HG02970 (cell line): ENCODE measurements around the gene RAMP1.
"Not testable (repeated sequence)": the region's sequence is repeated elsewhere in the genome, so short reads cannot be mapped to it uniquely, and the experiment has no call there.

Source experiments
- ATAC-seq: cut with Tn5 transposase; IDR thresholded peaks from one replicate; pipeline ENCODE4 v1.9.1; 2021; ENCODE audit warnings: mild to moderate bottlenecking, moderate library complexity, moderate number of reproducible peaks; ENCODE audit not compliant: unreplicated experiment, low FRiP score

RAMP1 gene

DNA sequence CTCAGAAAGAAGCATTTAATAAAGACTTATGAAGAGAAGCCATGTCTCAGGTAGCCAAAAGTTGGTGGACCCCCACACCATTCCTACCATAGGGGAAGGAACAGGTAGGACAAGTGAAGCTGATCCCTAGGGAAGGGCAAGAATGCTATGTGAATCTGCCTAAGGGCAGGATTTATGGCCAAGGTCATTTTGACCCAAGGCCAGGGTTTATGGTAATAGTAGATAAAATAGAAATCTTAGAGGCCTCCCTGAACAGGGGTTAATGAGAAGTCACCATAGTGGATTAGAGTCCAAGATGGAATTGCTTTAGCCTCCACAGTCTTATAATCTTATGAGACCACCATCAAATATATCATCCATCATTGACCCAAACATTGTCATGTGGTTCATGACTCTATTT, 81.4 kb downstream of the RAMP1 start:
- ATAC-seq, result no peak

DNA sequence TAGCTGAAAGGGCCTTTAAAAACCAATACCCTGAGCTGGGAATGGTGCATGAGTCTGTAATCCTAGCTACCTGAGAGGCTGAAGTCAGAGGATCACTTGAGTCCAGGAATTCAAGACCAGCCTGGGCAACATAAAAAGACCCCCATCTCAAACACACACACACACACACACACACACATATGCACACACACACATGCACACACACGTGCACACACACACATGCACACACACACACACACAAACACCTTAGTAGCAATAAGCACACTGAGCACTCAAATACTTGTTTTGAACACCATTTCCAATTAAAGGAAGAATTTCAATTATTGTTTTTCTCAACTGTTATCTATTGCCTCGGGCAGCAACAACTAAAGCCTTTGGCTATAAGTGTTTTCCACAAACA, 81.8 kb downstream of the RAMP1 start:
- ATAC-seq, result no peak

DNA sequence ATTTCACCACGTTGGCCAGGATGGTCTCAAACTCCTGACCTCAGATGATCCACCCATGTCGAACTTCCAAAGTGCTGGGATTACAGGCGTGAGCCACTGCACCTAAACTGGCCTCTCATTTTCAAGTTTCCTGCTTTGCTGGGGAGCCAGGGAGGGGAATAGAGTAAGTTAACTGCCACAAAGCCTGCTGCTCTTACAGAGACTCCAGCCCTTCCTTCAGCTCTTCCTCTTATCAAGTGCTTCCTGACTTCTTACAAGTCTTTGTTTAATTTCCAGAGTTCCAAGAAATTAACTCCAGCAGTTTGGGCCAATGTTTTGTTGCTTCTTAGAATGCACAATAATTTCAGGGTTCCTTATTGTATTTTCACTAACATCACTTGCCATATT, 83.1 kb downstream of the RAMP1 start:
- ATAC-seq, result no peak

GRCh38 chr2:237943395-237944094, 84.1 kb downstream of the RAMP1 start:
- ATAC-seq, result no peak

DNA sequence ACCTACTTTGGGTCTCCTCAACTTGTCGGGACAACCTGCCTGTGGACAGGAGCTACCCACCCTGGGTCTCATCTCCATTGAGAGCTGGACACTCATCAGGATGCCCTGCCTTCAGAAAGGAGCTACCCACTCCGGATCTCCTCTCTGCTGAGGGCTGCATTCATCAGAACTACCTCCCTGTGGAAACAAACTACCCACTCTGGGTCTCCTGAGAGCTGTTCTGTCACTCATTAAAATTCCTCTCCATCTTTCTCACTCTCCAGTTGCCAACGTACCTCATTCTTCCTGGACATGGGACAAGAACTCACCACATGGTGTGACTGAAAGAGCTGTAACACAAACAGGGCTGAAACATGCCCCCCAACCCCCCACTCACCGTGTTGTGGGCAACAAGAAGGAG, 84.9 kb downstream of the RAMP1 start:
- ATAC-seq, result no peak

DNA sequence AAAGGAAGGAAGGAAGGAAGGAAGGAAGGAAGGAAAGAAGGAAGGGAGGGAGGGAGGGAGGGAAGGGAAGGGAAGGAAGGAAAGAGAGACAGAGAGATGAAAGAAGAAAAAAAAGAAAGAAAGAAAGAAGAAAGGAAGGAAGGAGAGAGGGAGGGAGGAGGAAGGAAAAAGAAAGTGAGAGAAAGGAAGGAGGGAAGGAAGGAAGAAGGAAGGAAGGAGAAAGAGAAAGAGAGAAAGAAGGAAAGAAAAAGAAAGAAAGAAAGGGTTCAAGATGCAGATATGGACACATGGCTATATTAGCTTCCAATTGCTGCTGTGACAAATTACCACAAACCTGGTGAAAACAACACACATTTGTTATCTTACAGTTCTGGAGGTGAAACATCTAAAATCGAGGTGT, 87.0 kb downstream of the RAMP1 start:
- no peak for ATAC-seq

DNA sequence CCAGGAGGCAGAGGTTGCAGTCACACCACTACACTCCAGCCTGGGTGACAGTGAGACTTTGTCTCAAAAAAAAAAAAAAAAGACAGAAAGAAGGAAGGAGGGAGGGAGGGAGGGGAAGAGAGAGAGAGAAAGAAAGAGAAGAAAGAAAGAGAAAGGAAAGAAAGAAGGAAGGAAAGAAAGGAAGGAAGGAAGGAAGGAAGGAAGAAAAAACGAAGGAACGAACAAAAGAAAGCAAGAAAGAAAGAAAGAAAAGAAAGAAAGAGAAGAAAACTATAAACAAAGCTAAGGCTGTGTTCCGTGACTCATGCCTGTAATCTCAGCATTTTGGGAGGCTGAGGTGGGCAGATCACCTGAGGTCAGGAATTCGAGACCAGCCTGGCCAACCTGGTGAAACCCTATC, 91.9 kb downstream of the RAMP1 start:
- not testable (repeated sequence) for ATAC-seq

GRCh38 chr2:237951878-237952277, 92.5 kb downstream of the RAMP1 start:
- no peak for ATAC-seq

- ATAC-seq, result no peak
These were observed 93.4 kb downstream of the RAMP1 start for GRCh38 chr2:237952851-237953250.

- no peak for ATAC-seq
These were observed 96.4 kb downstream of the RAMP1 start for GRCh38 chr2:237955640-237956401.

- ATAC-seq, result no peak
These were observed 96.9 kb downstream of the RAMP1 start for GRCh38 chr2:237956402-237956736.

DNA sequence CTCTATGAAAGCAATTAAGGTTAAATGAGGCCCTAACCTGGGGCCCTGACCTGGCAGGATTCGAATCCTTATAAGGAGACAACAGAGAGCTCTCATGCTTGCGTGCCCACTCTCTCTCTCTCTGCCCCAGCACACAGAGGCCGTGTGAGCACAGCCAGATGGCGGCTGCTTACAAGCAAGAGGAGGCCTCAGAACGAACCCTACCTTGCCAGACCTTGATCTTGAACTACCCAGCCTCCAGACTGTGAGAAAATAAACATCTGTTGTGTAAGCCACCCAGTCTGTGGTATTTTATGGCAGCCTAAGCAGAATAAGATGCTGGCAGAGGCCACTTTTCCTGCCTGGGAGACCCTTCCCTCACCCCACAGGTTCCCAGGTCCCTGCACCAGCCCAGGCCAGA, 102.2 kb downstream of the RAMP1 start:
- ATAC-seq, result no peak
